ENCODE results near the gene SRSF2.

GRCh38 chr17:76726776-76727718, 10.1 kb downstream of the SRSF2 start, which contains the start of gene METTL23:
- no peak for TF ChIP-seq FOXM1 (IDR thresholded peaks at IDR 0.05; ENCODE audit: borderline replicate concordance)
- TF ChIP-seq NFRKB (IDR thresholded peaks at IDR 0.05), result no peak
- TF ChIP-seq TARDBP (IDR thresholded peaks at IDR 0.05), result no peak
- no peak for TF ChIP-seq SP1 (IDR thresholded peaks at IDR 0.05)
- no peak for TF ChIP-seq BHLHE40 (IDR thresholded peaks at IDR 0.05; ENCODE audit: borderline replicate concordance)
- no peak for TF ChIP-seq FOXA1 (IDR thresholded peaks at IDR 0.05)
- TF ChIP-seq SUZ12 (IDR thresholded peaks at IDR 0.05), result no peak
- 0 out of 2 replicates have a peak, but pooled peaks have one; percentile 0 for TF ChIP-seq PKNOX1 (IDR thresholded peaks at IDR 0.05)
- TF ChIP-seq HDGF (IDR thresholded peaks at IDR 0.05; ENCODE audit: borderline replicate concordance), result no peak
- TF ChIP-seq ARNT (IDR thresholded peaks at IDR 0.05), result no peak
- no peak for TF ChIP-seq FOXK2 (IDR thresholded peaks at IDR 0.05)

All from HEK293T (cell line).